Fibroblast of mammary gland (primary cell): ENCODE measurements around the gene MAP3K7CL.

Experiments used
- DNase-seq: peaks from one replicate; pipeline ENCODE4 v3.0.0-alpha.2; 2010; ENCODE audit warnings: low read depth
- H3K4me3 ChIP-seq: 2 replicates; pipeline ENCODE4 v1.5.1; 2011; ENCODE audit warnings: low read depth, mild to moderate bottlenecking, low read length, moderate library complexity; ENCODE audit not compliant: control insufficient read depth
- CTCF ChIP-seq: conservative IDR thresholded peaks from 2 replicates; pipeline ENCODE4 v1.5.1; 2011; ENCODE audit warnings: low read depth, low read length, inconsistent platforms; ENCODE audit not compliant: control insufficient read depth, insufficient read depth

The MAP3K7CL gene

GRCh38 chr21:29201186-29201585 lies 70.7 kb downstream of the MAP3K7CL start:
- TF ChIP-seq CTCF = no peak
- no peak overlapping the region for H3K4me3 ChIP-seq
- DNase-seq = no peak

- no peak for TF ChIP-seq CTCF
Measured at GRCh38 chr21:29205009-29205408, 74.6 kb downstream of the MAP3K7CL start.

GRCh38 chr21:29205988-29206387 lies 75.5 kb downstream of the MAP3K7CL start:
- TF ChIP-seq CTCF = no peak
- no peak overlapping the region for H3K4me3 ChIP-seq
- DNase-seq = no peak

More at GRCh38 chr21:29205009-29205408, 74.6 kb downstream of the MAP3K7CL start:
- no peak for DNase-seq
- H3K4me3 ChIP-seq = no peak overlapping the region

- no peak overlapping the region for H3K4me3 ChIP-seq
- no peak for TF ChIP-seq CTCF
- DNase-seq = no peak
Measured at GRCh38 chr21:29206445-29206844, 76.0 kb downstream of the MAP3K7CL start.

GRCh38 chr21:29207201-29207600 lies 76.8 kb downstream of the MAP3K7CL start:
- no peak for TF ChIP-seq CTCF
- no peak for DNase-seq
- no peak overlapping the region for H3K4me3 ChIP-seq

- H3K4me3 ChIP-seq = no peak overlapping the region
- TF ChIP-seq CTCF = no peak
- no peak for DNase-seq
Measured at GRCh38 chr21:29208044-29208681, 77.7 kb downstream of the MAP3K7CL start.

GRCh38 chr21:29208682-29209059 lies 78.2 kb downstream of the MAP3K7CL start:
- no peak overlapping the region for H3K4me3 ChIP-seq
- no peak for TF ChIP-seq CTCF
- DNase-seq = peak; percentile 85
